ENCODE results near the gene ZBTB20. TPM values are rescaled to one million over a fixed set of nuclear protein-coding genes. Genes with fewer than 3 reads are reported as not detected.

ZBTB20 gene
- total RNA-seq, 2 donors from 2014 or later = 55.3 to 61.2 TPM

GRCh38 chr3:114632757-114633424 is 514.2 kb downstream of the ZBTB20 start:
- Mint-ChIP-seq H3K4me3 (no peak overlapping the region), H3K36me3 (ENCODE audit: low read depth) (peaks cover 2% of the 10 kb centered on the region), H3K4me1 (no peaks in the 10 kb centered on the region), H3K27me3 (no peaks in the 10 kb centered on the region), H3K27ac (no peak overlapping the region)
- ATAC-seq = no peak
- no peak for DNase-seq
- peaks cover 3% of the 10 kb centered on the region for H3K9me3 ChIP-seq (ENCODE audit: control insufficient read depth, low read length, poor library complexity, severe bottlenecking)

- no peak for DNase-seq
- H3K27ac Mint-ChIP-seq = no peak overlapping the region
- H3K36me3 Mint-ChIP-seq (ENCODE audit: low read depth) = peaks cover 6% of the 10 kb centered on the region
- ATAC-seq = no peak
- H3K4me1 Mint-ChIP-seq = peaks cover 6% of the 10 kb centered on the region
- no peaks in the 10 kb centered on the region for H3K27me3 Mint-ChIP-seq
- H3K9me3 ChIP-seq (ENCODE audit: control insufficient read depth, low read length, poor library complexity, severe bottlenecking) = no peaks in the 10 kb centered on the region
- no peak overlapping the region for H3K4me3 Mint-ChIP-seq
Observed at GRCh38 chr3:114627770-114628169, 519.3 kb downstream of the ZBTB20 start.

DNA sequence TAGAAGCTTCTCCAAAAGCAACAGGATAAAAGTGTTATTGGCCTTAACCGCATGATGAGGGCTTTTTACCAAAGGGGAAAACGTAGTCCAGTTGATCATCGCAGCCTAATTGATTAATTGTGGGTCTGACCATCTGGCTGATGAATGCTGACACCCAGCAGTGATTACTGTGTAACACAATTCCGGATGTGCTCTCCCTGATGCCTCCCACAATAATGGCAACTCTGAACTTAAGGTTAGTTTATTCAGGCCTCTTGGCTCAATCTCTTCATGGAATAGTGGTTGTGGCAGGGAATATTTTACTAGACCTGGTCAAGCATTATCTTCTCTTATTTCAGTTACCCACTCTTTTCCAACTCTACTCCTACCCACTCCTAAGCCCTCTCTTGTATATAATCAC is 520.3 kb downstream of the ZBTB20 start:
- Mint-ChIP-seq H3K36me3 (ENCODE audit: low read depth) (peaks cover 6% of the 10 kb centered on the region), H3K27ac (no peak overlapping the region), H3K4me3 (no peak overlapping the region)

DNA sequence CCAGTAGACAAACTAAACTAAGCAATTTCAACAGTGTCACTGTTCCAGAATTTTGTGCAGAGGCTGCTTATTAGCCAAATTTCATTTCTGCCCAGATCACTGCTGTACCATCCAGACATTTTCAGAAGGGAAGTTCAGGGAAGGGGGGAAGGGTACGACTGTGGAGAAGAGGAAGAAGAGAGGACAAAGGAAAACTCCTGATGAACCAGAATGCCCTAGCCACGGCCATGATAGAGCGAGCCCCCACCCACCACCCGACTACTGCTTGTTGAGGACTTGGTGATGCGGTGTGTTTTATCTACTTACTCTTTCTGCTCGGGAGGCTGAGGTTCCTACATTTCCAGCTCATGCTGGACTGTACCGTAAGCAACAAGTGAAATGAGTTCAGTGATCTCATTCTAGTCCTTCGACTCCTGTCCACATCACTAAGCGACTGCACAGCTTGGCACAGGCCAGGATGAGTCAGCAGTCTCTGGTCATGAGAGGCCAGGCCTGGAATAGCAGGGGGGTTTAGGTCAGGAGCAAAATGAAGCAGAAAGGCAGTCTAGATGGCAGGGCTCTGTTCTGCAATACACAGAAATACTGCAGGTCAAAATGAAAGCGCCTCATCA is 522.4 kb downstream of the ZBTB20 start:
- no peak overlapping the region for H3K4me3 Mint-ChIP-seq
- peaks cover 6% of the 10 kb centered on the region for H3K36me3 Mint-ChIP-seq (ENCODE audit: low read depth)
- peaks cover 6% of the 10 kb centered on the region for H3K4me1 Mint-ChIP-seq
- ATAC-seq (no peak), DNase-seq (no peak)
- no peaks in the 10 kb centered on the region for H3K9me3 ChIP-seq (ENCODE audit: control insufficient read depth, low read length, poor library complexity, severe bottlenecking)
- H3K27me3 Mint-ChIP-seq = no peaks in the 10 kb centered on the region
- H3K27ac Mint-ChIP-seq = no peak overlapping the region

More for the DNA sequence above, 520.3 kb downstream of the ZBTB20 start:
- Mint-ChIP-seq H3K27me3 (no peaks in the 10 kb centered on the region), H3K4me1 (peaks cover 6% of the 10 kb centered on the region)
- ATAC-seq (no peak), DNase-seq (no peak)
- no peaks in the 10 kb centered on the region for H3K9me3 ChIP-seq (ENCODE audit: control insufficient read depth, low read length, poor library complexity, severe bottlenecking)

- H3K9me3 ChIP-seq (ENCODE audit: control insufficient read depth, low read length, poor library complexity, severe bottlenecking) = no peaks in the 10 kb centered on the region
- DNase-seq (no peak), ATAC-seq (no peak)
- H3K4me3 Mint-ChIP-seq = no peak overlapping the region
- H3K4me1 Mint-ChIP-seq = peaks cover 6% of the 10 kb centered on the region
- no peak overlapping the region for H3K27ac Mint-ChIP-seq
- no peaks in the 10 kb centered on the region for H3K27me3 Mint-ChIP-seq
- H3K36me3 Mint-ChIP-seq (ENCODE audit: low read depth) = peaks cover 6% of the 10 kb centered on the region
Observed at GRCh38 chr3:114624047-114624445, 523.0 kb downstream of the ZBTB20 start.

- no peak overlapping the region for H3K27ac Mint-ChIP-seq
- H3K4me1 Mint-ChIP-seq = peaks cover 6% of the 10 kb centered on the region
- peaks cover 6% of the 10 kb centered on the region for H3K36me3 Mint-ChIP-seq (ENCODE audit: low read depth)
- ATAC-seq (no peak), DNase-seq (no peak)
- no peaks in the 10 kb centered on the region for H3K9me3 ChIP-seq (ENCODE audit: control insufficient read depth, low read length, poor library complexity, severe bottlenecking)
- no peak overlapping the region for H3K4me3 Mint-ChIP-seq
- H3K27me3 Mint-ChIP-seq = no peaks in the 10 kb centered on the region
Observed at GRCh38 chr3:114623420-114624046, 523.6 kb downstream of the ZBTB20 start.

GRCh38 chr3:114622001-114622400 is 525.1 kb downstream of the ZBTB20 start:
- Mint-ChIP-seq H3K4me1 (peaks cover 3% of the 10 kb centered on the region), H3K36me3 (ENCODE audit: low read depth) (peaks cover 4% of the 10 kb centered on the region), H3K4me3 (no peak overlapping the region), H3K27ac (no peak overlapping the region), H3K27me3 (no peaks in the 10 kb centered on the region)
- H3K9me3 ChIP-seq (ENCODE audit: control insufficient read depth, low read length, poor library complexity, severe bottlenecking) = no peaks in the 10 kb centered on the region
- DNase-seq (no peak), ATAC-seq (no peak)

GRCh38 chr3:114619771-114620170 is 527.3 kb downstream of the ZBTB20 start:
- DNase-seq (no peak), ATAC-seq (no peak)
- Mint-ChIP-seq H3K27me3 (no peaks in the 10 kb centered on the region), H3K4me1 (no peaks in the 10 kb centered on the region), H3K36me3 (ENCODE audit: low read depth) (peaks cover 4% of the 10 kb centered on the region), H3K4me3 (no peak overlapping the region), H3K27ac (no peak overlapping the region)
- no peaks in the 10 kb centered on the region for H3K9me3 ChIP-seq (ENCODE audit: control insufficient read depth, low read length, poor library complexity, severe bottlenecking)

DNA sequence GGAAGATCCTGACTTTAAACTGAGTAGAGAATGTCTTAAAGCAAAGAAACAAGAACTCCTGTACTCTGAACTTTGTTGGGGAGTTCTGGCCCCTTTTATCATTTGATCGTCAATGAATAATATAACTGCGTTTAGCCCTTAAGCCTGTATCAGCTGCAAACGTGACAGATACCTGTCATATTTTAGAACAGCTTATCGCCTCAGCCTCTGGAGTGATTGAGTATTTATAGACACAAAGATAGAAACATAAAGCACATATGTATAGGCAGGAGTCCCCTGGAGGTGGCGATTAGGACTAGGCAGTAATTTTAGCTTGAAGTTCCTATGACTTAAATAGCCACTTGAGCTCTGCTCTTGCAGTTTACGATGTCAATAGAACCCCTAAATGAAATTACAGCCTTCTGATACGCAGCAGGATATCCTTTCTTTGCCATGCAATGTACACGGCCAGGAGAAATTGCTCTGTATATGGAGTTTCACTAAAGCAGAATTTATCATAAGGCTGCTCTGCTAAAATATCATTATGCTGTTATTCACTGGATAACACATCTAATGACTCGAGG is 531.5 kb downstream of the ZBTB20 start:
- DNase-seq = no peak
- H3K36me3 Mint-ChIP-seq (ENCODE audit: low read depth) = peaks cover 2% of the 10 kb centered on the region
- H3K4me1 Mint-ChIP-seq = peaks cover 2% of the 10 kb centered on the region
- no peak for ATAC-seq
- no peak overlapping the region for H3K27ac Mint-ChIP-seq
- H3K4me3 Mint-ChIP-seq = no peak overlapping the region
- H3K9me3 ChIP-seq (ENCODE audit: control insufficient read depth, low read length, poor library complexity, severe bottlenecking) = no peaks in the 10 kb centered on the region
- no peaks in the 10 kb centered on the region for H3K27me3 Mint-ChIP-seq

GRCh38 chr3:114609973-114610630 is 537.0 kb downstream of the ZBTB20 start:
- Mint-ChIP-seq H3K4me1 (peaks cover 8% of the 10 kb centered on the region), H3K27me3 (no peaks in the 10 kb centered on the region), H3K4me3 (no peak overlapping the region), H3K36me3 (ENCODE audit: low read depth) (peaks cover 6% of the 10 kb centered on the region), H3K27ac (no peak overlapping the region)
- no peak for DNase-seq
- no peak for ATAC-seq
- no peaks in the 10 kb centered on the region for H3K9me3 ChIP-seq (ENCODE audit: control insufficient read depth, low read length, poor library complexity, severe bottlenecking)

- peaks cover 8% of the 10 kb centered on the region for H3K36me3 Mint-ChIP-seq (ENCODE audit: low read depth)
- ATAC-seq = no peak
- H3K27ac Mint-ChIP-seq = no peak overlapping the region
- peaks cover 8% of the 10 kb centered on the region for H3K4me1 Mint-ChIP-seq
- no peaks in the 10 kb centered on the region for H3K27me3 Mint-ChIP-seq
- H3K9me3 ChIP-seq (ENCODE audit: control insufficient read depth, low read length, poor library complexity, severe bottlenecking) = no peaks in the 10 kb centered on the region
- H3K4me3 Mint-ChIP-seq = no peak overlapping the region
- no peak for DNase-seq
Observed at GRCh38 chr3:114608293-114608692, 538.8 kb downstream of the ZBTB20 start.

GRCh38 chr3:114606336-114606735 is 540.8 kb downstream of the ZBTB20 start:
- peaks cover 6% of the 10 kb centered on the region for H3K36me3 Mint-ChIP-seq (ENCODE audit: low read depth)
- DNase-seq (no peak), ATAC-seq (no peak)
- no peak overlapping the region for H3K27ac Mint-ChIP-seq
- H3K9me3 ChIP-seq (ENCODE audit: control insufficient read depth, low read length, poor library complexity, severe bottlenecking) = no peaks in the 10 kb centered on the region
- no peaks in the 10 kb centered on the region for H3K27me3 Mint-ChIP-seq
- peaks cover 11% of the 10 kb centered on the region for H3K4me1 Mint-ChIP-seq
- H3K4me3 Mint-ChIP-seq = no peak overlapping the region

GRCh38 chr3:114600571-114600970 is 546.5 kb downstream of the ZBTB20 start:
- ATAC-seq (no peak), DNase-seq (no peak)
- no peaks in the 10 kb centered on the region for H3K9me3 ChIP-seq (ENCODE audit: control insufficient read depth, low read length, poor library complexity, severe bottlenecking)
- Mint-ChIP-seq H3K27me3 (no peaks in the 10 kb centered on the region), H3K4me1 (peaks cover 8% of the 10 kb centered on the region), H3K36me3 (ENCODE audit: low read depth) (peaks cover 3% of the 10 kb centered on the region), H3K4me3 (no peak overlapping the region), H3K27ac (no peak overlapping the region)

All from T-helper 17 cell (primary cell).